HL-60 (cell line): ENCODE data around the gene GRM5.

Source experiments
- DNase-seq, 2 experiments: peaks; one replicate each; pipeline ENCODE4 v3.0.0-alpha.2; 2010 to 2020; ENCODE audit warnings: low read depth in 1 of 2, low spot score in 1 of 2
- H3K27ac ChIP-seq: fragments of 250-450 bp; sonication (Bioruptor Pico); replicated peaks from 2 replicates; pipeline ENCODE4 v1.5.1; 2020; ENCODE audit warnings: mild to moderate bottlenecking, moderate library complexity
- H3K27me3 ChIP-seq: fragments of 250-450 bp; sonication (Bioruptor Pico); 2 replicates; pipeline ENCODE4 v1.5.1; 2021; ENCODE audit warnings: mild to moderate bottlenecking, moderate library complexity; ENCODE audit not compliant: insufficient read depth, poor library complexity, severe bottlenecking
- H3K4me3 ChIP-seq: replicated peaks from 2 replicates; pipeline ENCODE4 v1.5.1; 2011; ENCODE audit warnings: mild to moderate bottlenecking, control low read depth, low read length; ENCODE audit not compliant: insufficient read depth
- GABPA ChIP-seq: IDR thresholded peaks from 2 replicates; pipeline ENCODE4 v1.6.1; 2012; ENCODE audit warnings: low read depth
- POLR2AphosphoS5 ChIP-seq: IDR thresholded peaks from 2 replicates; pipeline ENCODE4 v1.6.1; 2012; ENCODE audit warnings: low read depth
- SPI1 ChIP-seq: IDR thresholded peaks from 2 replicates; pipeline ENCODE4 v1.6.1; 2012; ENCODE audit warnings: low read depth, mild to moderate bottlenecking, borderline replicate concordance
- TF ChIP-seq, protein P1 (sequence below): IDR thresholded peaks from one replicate; pipeline ENCODE4 v1.5.1; 2011; ENCODE audit warnings: low read length, control low read depth, inconsistent platforms; ENCODE audit not compliant: insufficient read depth
- TF ChIP-seq, protein P2 (sequence below): IDR thresholded peaks from 2 replicates; pipeline ENCODE4 v1.6.1; 2012; ENCODE audit warnings: low read depth; ENCODE audit not compliant: insufficient replicate concordance

GRM5 gene

DNA sequence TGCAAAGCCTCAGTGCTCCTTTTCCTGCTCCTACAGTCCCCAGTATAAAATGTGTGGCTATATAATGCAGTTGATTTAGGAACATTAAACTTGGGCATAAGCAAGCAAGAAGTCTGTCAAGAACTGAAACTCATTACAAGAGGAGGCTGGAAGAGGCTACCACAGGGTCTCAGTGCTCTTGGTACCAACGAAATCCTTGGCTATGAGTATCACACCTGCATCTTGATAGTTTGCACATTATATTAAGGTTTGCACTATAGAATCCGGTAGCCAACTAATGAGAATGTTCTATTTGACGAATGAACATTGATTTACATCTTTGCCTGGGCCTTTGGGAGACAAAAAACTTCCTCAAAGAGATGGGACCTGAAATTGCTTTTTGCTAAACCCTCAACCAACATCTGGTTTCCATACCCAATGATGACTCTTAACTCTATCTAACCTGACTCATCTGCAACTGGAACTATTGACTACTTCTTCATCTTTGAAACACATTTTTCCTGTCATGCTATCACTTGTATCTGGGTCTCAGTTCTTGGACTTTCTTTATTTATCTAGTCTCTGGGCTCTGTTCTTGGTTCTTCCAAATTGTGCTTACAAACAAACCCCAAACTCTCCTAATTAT is 521.0 kb downstream of the GRM5 start:
- Histone ChIP-seq H3K27me3 (peaks cover 8% of the 10 kb centered on the region), H3K27ac (no peak overlapping the region), H3K4me3 (no peak overlapping the region)
- DNase-seq, result no peak
- no peak for TF ChIP-seq SPI1
- TF ChIP-seq, protein P1, sequence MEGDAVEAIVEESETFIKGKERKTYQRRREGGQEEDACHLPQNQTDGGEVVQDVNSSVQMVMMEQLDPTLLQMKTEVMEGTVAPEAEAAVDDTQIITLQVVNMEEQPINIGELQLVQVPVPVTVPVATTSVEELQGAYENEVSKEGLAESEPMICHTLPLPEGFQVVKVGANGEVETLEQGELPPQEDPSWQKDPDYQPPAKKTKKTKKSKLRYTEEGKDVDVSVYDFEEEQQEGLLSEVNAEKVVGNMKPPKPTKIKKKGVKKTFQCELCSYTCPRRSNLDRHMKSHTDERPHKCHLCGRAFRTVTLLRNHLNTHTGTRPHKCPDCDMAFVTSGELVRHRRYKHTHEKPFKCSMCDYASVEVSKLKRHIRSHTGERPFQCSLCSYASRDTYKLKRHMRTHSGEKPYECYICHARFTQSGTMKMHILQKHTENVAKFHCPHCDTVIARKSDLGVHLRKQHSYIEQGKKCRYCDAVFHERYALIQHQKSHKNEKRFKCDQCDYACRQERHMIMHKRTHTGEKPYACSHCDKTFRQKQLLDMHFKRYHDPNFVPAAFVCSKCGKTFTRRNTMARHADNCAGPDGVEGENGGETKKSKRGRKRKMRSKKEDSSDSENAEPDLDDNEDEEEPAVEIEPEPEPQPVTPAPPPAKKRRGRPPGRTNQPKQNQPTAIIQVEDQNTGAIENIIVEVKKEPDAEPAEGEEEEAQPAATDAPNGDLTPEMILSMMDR, result no peak
- no peak for TF ChIP-seq POLR2AphosphoS5
- no peak for TF ChIP-seq GABPA

DNA sequence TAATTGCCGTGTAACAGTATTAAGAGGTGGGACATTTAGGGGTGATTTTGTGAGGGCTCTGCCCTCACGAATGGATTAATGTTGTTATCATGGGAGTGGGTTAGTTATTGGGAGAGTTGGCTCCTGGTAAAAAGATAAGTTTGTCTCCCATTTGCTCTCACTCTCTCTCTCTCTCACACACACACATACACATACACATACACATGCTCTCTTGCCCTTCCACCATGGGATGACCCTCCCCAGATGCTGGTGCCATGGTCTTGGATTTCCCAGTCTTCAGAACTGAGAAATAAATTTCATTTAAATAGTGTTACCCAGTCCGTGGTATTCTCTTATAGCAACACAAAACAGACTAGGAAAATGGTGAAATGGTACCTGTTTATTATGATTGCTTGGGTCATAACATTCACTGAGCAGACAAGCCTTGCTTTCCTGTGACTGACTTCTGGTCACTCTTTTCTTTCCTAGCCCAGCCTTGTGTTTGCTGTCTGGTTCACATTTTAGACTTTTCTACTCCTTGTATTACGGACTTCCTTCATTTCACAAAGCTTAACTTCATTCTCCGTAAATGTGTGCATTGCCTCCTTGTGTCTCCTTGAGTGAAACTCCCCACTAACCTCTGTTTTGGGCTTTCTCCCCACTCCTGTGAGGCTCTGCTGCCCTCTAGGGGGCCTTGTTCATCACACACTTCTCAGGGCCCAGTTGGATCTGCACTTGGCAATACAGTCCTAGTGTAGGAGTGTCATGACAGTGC is 521.7 kb downstream of the GRM5 start:
- TF ChIP-seq, protein P2, sequence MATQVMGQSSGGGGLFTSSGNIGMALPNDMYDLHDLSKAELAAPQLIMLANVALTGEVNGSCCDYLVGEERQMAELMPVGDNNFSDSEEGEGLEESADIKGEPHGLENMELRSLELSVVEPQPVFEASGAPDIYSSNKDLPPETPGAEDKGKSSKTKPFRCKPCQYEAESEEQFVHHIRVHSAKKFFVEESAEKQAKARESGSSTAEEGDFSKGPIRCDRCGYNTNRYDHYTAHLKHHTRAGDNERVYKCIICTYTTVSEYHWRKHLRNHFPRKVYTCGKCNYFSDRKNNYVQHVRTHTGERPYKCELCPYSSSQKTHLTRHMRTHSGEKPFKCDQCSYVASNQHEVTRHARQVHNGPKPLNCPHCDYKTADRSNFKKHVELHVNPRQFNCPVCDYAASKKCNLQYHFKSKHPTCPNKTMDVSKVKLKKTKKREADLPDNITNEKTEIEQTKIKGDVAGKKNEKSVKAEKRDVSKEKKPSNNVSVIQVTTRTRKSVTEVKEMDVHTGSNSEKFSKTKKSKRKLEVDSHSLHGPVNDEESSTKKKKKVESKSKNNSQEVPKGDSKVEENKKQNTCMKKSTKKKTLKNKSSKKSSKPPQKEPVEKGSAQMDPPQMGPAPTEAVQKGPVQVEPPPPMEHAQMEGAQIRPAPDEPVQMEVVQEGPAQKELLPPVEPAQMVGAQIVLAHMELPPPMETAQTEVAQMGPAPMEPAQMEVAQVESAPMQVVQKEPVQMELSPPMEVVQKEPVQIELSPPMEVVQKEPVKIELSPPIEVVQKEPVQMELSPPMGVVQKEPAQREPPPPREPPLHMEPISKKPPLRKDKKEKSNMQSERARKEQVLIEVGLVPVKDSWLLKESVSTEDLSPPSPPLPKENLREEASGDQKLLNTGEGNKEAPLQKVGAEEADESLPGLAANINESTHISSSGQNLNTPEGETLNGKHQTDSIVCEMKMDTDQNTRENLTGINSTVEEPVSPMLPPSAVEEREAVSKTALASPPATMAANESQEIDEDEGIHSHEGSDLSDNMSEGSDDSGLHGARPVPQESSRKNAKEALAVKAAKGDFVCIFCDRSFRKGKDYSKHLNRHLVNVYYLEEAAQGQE, result no peak
- TF ChIP-seq, protein P1, result peak; percentile 90
- TF ChIP-seq SPI1, result peak; percentile 30; the same call in 1 of the 2 replicates

DNA sequence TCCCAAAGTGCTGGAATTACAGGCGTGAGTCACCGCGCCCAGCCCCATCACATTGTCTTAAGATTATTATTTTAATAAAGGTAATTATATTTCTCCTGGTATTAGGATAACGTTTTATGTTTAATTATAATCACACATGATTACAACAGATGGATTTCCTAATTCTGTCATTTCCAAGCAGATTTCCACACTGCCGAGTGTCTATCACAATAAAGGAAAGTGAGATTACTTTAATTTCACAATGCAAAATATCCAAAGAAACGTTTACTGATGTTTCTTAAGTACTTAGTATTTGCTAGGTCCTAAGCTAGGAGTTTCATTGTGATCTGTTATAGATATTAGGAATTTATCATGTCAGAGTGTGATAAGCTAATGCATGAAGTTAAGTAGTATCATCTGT is 524.8 kb downstream of the GRM5 start:
- Histone ChIP-seq H3K27ac (no peak overlapping the region), H3K27me3 (no peaks in the 10 kb centered on the region), H3K4me3 (no peak overlapping the region)
- no peak for DNase-seq
- TF ChIP-seq GABPA (no peak), SPI1 (no peak), POLR2AphosphoS5 (no peak)
- TF ChIP-seq, protein P1, result no peak
- TF ChIP-seq, protein P2, result no peak

More for the DNA sequence above, 521.7 kb downstream of the GRM5 start:
- Histone ChIP-seq H3K27me3 (peaks cover 8% of the 10 kb centered on the region), H3K27ac (no peak overlapping the region), H3K4me3 (no peak overlapping the region)
- peak; percentile 49 to 88 for DNase-seq
